ENCODE measurements around the gene NAV3.

Gene NAV3

GRCh38 chr12:78121969-78122610 is 291.4 kb downstream of the NAV3 start:
- no peak for DNase-seq

GRCh38 chr12:78128211-78128610 is 297.5 kb downstream of the NAV3 start:
- DNase-seq, result no peak

GRCh38 chr12:78143717-78144116 is 313.0 kb downstream of the NAV3 start:
- DNase-seq, result no peak

GRCh38 chr12:78145398-78145797 is 314.7 kb downstream of the NAV3 start:
- DNase-seq, result no peak

GRCh38 chr12:78146365-78146772 is 315.7 kb downstream of the NAV3 start:
- no peak for DNase-seq

DNA sequence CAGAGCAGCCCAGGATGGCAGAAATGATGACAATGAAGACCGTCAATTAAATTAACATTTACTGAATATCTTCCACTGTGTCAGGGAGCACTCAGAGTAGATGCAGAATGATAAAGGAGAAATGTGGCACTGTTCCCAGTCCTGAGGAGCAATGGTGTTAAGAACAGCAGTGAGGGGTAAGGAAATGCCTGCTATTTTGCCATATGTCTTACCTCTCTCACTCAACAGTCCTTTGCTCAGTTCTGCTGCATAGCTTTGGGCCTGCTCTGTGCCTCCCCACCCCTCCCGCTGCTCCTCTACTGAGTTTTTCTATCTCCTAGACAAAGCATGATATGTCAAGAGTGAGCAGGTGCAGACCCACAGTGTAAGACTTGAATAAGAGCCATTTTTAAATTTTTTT is 318.8 kb downstream of the NAV3 start:
- DNase-seq, result no peak

DNA sequence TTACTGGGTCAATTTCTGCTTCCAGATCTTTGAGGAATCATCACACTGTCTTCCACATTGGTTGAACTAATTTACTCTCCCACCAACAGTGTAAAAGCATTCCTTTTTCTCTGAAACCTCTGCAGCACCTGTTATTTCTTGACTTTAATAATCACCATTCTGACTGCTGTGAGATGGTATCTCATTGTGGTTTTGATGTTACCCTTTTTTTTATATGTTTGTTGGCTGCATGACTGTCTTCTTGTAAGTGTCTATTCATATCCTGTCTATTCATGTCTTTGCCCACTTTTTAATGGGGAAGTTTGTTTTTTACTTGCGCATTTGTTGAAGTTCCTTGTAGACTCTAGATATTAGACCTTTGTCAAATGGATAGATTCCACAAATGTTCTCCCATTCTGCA is 324.9 kb downstream of the NAV3 start:
- no peak for DNase-seq

DNA sequence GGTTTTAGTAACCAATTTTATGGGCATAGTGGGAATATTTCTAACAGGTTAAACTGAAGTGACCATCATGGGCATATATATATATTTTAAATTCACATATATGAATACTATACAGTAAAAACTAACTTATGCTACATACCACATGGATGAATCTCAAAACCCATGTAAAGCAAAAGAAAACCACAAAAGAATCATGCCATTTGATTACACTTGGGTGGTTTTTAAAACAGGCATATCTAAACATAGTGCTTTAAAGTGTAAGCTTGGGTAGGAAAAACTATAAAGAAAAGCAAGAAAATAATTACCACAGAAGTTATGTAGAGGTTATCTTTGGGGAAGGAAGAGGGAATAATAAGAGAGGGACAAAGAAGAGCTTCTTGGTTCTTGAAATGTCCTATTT is 326.1 kb downstream of the NAV3 start:
- DNase-seq, result no peak

- DNase-seq, result no peak
Measured at GRCh38 chr12:78157199-78157598, 326.5 kb downstream of the NAV3 start.

DNA sequence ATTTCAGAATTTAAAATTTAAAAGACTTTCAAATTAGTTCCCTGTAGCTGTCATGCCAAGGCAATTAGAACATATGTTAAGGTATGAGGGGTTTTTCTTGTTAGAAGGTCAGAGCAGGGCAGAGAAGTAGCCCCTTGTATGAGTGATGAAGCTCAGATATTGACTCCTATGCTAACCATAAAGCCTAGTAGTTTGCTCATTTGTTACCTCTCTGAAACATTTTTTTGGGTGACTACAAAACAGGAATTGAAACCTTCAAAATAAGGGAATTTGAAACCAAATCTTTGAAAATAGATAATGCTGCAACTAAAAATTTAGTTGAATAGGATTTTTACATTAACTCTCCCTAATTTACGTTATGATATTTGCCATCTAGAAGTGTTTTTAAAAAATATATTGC is 333.5 kb downstream of the NAV3 start:
- DNase-seq, result no peak

DNA sequence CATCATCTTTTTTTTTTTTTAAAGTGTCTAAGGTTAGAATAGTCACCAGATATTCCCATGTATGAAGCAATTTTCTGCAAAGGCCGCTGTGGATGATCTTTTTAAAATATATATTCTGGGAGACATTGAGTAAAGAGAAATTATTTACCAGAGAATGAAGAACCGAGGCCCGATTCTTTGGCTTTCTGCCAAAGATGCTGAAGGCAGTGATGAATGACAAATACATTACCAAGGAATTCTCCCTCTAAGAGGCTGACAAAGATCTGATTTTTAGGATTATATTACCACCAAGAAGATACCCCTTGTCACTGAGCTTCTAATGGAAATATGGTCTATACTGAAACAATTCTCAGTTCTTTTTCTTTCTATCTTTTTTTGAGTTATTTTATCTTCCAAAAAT is 336.8 kb downstream of the NAV3 start:
- no peak for DNase-seq

DNA sequence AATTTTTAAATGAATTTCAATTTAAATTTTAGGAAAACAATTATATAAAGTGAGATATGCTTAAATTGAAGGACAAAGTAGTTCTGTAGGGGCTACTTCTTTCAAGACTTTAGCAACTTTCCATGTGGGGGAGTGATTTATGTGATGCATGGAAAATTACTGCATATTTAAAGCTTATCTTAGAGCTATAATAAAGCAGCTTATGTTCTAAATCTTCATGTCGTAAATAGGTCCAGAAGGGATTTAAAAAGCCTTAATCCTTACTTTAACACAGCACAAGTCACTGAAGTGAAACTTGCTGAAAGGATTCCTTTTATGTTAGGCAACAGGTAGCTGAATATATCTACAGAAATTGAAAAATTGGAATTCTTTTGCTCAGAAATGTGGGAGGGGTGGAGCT is 340.4 kb downstream of the NAV3 start:
- no peak for DNase-seq

- DNase-seq, result no peak
Measured at GRCh38 chr12:78176643-78177042, 345.9 kb downstream of the NAV3 start.

GRCh38 chr12:78177298-78177697 is 346.6 kb downstream of the NAV3 start:
- DNase-seq, result no peak

GRCh38 chr12:78179346-78179745 is 348.7 kb downstream of the NAV3 start:
- no peak for DNase-seq

DNA sequence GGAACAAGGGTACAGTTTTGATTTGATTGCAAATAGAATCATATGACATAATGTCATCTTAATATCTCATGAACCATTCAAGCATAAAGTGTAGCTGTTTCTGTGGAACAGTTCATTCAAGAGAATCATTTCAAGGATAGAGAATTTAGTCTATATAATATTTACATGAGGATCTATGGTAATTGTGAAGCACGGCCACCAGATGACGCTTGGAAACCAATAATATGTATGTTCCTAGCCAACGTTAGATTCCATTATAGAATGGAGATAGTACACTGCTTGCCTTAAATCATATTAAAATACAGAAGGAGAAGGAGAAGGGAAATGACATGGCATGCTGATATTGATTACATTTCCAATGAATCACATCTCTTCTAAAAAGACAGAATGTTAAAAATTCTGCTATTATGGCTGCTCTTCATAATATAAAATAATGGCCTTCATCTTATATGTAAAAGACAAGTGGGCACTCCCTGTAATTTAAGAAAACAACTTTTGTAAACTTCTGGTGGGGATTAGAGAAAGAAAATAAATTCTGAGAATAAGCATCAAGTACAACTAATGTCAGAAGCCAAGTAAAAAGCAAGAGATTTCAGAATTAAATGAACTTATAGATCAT is 351.0 kb downstream of the NAV3 start:
- no peak for DNase-seq

DNA sequence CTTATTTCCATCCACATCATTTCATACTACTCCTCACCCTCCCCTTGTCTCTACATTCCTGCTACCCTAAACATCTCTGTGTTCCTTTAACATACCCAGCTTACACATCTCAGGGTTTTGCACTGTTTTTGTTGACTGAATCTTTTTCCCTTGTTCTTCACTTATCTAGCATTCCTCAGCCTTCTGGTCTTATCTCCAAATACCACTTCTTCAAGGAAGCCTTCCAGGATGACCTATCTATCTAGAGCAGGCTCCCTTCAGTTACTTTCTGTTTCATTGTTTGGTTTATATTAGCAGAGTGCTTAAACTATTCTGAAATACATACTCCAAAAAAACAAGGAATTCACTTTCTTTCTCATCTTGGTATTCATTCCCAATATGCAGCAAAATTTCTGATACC is 353.1 kb downstream of the NAV3 start:
- DNase-seq, result no peak

DNA sequence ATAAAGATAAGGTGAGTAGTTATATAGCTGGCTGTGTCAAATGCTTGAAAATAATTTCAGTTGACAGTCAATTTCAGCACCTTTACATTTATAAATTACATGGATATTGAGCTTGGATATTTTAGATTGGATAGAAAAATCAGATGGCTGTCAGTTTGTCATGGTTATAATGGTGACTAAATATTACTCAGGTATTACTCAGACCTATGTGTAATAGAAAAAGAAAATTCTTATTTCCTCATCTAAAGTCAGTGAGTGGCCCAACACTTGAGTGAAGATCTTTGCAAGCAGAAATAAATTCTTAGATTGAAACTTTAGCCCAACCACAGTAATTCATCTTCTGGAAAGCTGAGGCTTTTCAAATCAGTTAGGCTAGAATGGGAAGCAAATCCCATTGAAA is 354.4 kb downstream of the NAV3 start:
- DNase-seq, result no peak

GRCh38 chr12:78185651-78186050 is 355.0 kb downstream of the NAV3 start:
- DNase-seq, result no peak

- no peak for DNase-seq
Measured at GRCh38 chr12:78186670-78187069, 356.0 kb downstream of the NAV3 start.

DNA sequence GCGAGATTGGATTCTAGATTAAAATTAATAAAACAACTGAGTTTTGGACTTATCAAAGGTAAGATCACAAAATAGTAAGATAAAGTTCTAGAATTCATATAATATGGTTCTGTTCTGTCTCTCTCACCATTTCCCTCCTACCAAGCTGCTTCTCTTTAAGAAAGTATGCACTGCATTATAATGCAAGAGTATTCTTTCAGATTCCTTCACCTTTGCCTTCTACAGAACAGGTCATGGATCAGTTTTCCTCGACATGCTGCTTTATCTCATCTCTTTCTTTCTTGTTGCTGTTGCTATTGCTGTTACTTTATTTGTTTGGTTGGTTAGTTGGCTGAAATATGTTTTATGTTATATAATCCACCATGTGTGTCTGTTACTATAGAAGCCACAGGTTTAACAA is 357.0 kb downstream of the NAV3 start:
- DNase-seq, result no peak

DNA sequence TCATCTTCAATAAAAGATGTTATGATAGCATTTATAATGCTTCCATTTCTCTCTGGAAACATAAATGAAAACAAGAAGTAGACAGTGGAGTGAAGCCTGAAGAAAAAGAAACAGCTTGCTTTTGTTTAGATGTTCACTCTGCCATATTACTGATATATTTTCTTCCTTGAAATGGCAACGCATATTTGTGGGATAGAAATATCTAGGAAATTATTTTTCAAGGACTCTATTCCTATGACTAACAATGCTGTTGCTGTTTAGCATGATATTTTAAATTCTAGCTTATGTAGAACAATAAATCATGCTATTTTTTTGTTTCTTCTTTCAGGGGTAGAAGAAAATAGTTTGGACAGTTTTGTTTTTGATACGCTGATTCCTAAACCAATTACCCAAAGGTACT is 359.0 kb downstream of the NAV3 start:
- DNase-seq, result no peak

GRCh38 chr12:78191611-78192010 is 360.9 kb downstream of the NAV3 start:
- DNase-seq, result no peak

DNA sequence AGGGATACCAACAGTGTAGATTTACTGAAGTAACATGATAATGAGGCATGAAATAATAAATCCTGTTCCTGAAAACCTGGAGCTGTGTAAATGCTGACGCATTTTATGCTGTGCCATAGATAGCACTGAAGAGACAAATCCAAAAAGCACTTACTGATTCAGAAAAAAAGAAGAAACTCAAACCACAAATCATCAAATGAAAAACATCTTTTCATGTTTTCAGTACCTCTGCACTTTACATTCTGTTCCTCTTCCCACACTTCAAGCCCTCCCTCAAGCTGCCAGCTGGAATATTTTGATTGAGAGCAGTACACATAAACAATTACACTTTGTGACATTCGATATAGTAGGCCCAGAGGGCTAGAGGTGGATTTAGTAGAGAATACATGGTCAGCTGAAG is 362.3 kb downstream of the NAV3 start:
- DNase-seq, result no peak

DNA sequence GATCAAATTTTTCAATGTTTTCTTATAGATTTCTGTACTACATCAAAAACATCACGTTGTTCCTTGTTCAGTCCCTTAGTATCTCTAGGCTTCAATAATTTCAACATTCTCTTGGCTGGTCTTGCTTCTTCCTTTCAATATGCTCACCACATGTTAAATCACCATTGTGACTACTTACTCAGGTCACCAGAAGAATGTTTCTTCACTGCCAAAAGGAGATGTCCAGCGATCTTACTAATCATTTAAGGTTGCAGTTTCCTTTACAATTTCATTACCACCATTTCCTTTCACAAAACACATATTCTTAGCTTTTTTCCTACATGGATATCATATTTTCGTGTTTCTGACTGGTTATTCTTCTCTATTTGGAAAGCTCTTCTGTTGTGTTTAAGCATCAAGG is 363.8 kb downstream of the NAV3 start:
- DNase-seq, result no peak
